Measurements from ENCODE around the gene CD19.

GRCh38 chr16:28924762-28925385 is 6.9 kb upstream of the CD19 start, which contains the start of gene RABEP2:
- no peak for TF ChIP-seq ZNF274 (IDR thresholded peaks at IDR 0.05; ENCODE audit: low read depth, low read length)
- no peak for TF ChIP-seq SUZ12 (IDR thresholded peaks at IDR 0.05; ENCODE audit: extremely low read depth, insufficient read depth, insufficient read length)

Data from NT2/D1 (cell line).